ENCODE results near the gene ITGB1BP1.

Gene ITGB1BP1

DNA sequence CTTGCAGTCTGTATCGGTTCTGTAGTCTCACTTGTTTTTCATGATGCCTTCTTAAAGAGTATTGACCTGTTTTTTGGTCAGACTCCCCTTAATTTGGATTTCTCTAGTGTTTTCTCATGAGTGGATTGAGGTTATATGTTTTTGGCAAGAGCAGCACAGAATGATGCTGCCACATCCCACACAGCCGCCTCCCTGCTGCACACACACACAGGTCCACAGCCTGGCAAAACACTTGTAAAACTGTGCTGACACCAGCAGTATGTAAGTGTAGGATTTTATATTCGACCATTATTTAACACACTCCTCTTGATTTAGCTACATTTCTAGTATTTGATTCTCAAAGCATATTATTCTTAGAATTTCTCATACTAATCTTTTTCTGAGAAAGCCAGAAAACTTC is 68.1 kb downstream of the ITGB1BP1 start:
- no peak for DNase-seq (ENCODE audit: insufficient read length, low spot score)
- FAIRE-seq: no peak

DNA sequence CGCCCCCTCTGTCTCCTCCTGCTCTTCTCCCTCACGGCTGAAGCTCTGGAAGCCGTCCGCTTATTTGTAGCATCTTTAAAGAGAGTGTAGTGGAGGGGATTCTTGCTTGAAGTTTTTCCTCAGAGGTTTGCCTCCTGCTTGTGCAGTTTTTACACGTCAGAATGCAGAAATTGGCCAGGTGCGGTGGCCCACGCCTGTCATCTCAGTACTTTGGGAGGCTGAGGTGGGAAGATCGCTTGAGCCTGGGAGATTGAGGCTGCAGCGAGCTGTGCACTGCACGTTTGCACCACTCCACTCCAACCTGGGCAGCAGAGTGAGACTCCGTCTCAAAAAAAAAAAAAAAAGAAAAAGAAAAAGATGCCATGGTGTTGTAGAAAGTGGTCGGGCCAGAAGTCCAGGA is 69.0 kb downstream of the ITGB1BP1 start:
- FAIRE-seq: no peak
- DNase-seq (ENCODE audit: insufficient read length, low spot score): no peak
